Glomerular endothelial cell (primary cell): ENCODE results near the gene TBCA. TPM values are rescaled to one million over a fixed set of nuclear protein-coding genes. Genes with fewer than 3 reads are reported as not detected.
"Not testable (repeated sequence)": the region's sequence is repeated elsewhere in the genome, so short reads cannot be mapped to it uniquely, and the experiment has no call there.

Experiments used
- DNase-seq: peaks from one replicate; pipeline ENCODE4 v3.0.0-alpha.2; 2011; ENCODE audit warnings: low read depth, low spot score; ENCODE audit errors: extremely low read depth
- total RNA-seq: library from RNA; depleted of rRNA; stranded (reverse); fragments of >200 nt; gene quantifications from 2 replicates; pipeline ENCODE4 v1.2.3, GENCODE V29; 2015

Gene TBCA
- total RNA-seq, 1 donor from 2014 or later = 180 TPM

DNA sequence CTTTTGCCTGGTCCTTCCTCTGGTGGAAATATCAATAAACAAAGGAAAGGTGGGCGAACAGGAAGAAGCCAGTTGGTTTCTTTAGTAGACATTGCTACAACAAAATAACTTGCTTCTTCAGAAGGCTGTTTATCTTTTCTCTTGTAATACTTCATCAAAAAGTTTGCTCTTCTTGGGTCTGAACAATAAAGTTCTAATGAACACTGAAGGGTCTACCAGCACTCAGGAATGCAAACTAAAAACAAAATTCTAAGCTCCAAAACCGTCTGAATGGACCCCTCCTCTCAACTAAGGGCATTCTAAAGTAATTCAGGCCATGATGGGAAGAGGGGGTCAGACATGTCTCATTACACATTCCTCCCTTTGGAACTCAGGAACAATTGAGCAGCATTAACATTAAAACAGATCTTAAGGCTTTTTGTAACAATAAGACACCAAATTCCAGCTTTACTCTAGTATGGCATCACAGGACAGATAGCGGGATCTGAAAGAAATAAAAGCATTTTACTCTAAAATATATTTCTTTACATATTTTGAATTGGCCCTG is 2.3 kb downstream of the TBCA start:
- DNase-seq = no peak

DNA sequence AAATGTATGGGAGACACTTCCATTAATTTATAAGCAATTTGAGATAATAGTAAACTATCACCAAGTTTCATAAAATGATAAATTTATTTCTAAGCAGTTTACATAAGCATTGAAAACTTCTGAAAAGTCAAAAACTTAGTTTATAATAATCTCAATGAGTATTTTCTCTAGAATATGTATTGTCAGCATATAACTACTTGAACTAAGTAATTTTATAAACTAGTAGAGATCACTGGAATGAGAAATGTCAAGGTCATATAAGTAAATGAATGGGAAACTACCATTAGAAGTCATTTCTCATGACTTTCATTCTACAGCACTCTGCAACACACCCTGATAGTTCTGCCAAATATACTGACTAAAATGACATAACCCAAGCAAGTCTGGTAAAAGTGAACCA is 3.4 kb downstream of the TBCA start:
- DNase-seq = no peak

DNA sequence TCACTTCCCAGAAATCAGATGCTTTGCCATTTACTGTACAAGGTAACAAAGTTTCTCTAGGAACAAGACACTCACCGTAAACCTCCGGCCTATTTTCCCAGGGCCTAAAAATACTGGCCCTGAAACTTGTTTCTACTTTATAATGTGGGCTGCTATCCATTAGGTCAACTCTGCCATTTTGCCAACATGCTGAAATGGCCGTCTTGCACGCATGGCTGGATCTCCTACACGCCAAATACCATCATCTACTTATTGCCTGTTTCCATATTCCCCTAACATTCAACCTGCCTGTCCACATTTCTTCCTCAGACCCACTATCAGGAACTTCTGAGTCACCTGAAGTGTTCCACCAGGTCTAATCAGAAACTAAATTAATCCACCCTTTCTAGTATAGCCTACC is 4.7 kb downstream of the TBCA start:
- DNase-seq = no peak

DNA sequence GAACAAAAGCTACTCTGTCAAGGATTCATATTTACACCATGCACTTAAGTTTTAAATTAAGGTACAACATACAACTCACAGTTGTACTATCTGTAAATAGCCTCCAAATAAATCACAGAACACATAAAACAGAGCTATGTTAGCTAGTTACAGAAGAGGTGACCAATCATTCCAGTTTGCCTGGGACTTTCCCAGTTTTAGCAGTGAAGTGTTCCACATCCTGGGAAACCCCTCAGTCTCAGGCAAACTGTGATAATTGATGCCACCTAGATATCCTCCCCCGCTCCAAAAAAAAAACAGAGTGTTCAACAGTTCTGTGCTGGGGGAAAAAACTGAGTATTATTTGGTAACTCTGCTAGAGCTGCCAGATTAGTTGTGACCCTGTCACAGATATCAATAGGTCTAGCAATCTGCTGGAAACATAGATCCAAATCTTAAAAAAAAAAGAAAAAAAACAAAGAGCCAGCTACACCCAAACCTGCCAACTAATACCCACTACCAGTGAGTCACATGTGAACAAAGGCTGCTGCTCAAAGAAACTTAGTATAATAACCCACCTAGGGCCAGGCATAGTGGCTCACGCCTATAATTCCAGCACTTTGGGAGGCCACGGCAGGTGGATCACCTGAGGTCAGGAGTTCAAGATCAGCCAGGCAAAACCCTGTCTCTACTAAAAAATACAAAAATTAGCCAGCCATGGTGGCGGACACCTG is 5.7 kb downstream of the TBCA start:
- no peak for DNase-seq

DNA sequence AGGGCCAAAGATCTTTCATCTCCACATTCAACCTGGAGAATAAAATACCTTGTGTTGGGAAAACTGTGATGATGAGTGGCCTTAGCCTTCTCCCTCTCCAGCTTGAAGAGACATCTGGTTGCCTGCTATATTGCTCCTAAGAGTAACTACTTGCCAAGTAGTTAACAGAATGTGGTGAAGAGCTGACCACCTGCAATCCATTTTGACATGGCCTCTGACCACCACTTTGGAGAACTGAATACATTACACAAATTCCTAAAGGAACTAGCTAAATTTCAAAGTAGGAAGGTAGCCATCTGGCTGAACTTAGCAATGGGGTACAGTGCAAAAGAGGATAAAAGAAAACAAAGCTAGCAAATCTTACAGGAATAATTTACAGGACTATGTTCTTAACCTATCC is 7.2 kb downstream of the TBCA start:
- DNase-seq = no peak

DNA sequence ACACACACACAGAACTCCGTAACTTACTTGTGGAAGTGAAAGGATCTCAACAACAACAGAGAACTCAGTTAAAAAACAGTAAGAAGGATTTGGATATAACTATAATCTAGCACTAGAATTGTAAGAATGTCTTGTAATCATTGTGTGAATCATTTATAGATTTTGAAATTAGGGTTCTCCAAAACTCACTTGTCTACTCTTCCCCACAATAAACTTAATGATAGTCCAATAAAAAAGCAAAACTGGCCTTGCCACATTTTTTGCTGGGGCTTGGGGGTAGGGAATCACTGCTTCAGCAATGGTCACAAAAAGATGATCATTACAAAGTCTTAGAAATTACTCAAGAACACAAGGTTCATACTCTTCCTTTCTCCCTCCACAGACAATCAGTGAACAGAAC is 8.8 kb downstream of the TBCA start:
- DNase-seq = no peak

DNA sequence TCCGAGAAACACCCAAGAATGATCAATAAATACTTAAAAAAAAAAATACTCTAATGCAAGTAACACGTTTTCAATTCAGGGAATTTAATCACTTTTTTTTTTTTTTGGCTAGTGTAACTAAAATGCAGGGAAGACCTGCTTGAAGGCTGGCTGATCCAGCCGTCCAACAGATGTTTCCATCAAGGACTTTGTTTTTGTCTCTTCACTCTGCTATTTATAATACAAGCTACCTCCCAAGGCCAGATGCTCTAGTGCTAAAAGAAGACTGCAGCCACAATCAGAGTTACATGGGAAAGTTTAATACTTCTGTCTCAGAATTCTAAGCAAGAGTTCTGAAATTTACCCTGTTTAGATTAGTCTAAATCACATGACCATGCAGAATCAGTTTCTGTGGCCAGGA is 14.5 kb downstream of the TBCA start:
- DNase-seq = no peak

DNA sequence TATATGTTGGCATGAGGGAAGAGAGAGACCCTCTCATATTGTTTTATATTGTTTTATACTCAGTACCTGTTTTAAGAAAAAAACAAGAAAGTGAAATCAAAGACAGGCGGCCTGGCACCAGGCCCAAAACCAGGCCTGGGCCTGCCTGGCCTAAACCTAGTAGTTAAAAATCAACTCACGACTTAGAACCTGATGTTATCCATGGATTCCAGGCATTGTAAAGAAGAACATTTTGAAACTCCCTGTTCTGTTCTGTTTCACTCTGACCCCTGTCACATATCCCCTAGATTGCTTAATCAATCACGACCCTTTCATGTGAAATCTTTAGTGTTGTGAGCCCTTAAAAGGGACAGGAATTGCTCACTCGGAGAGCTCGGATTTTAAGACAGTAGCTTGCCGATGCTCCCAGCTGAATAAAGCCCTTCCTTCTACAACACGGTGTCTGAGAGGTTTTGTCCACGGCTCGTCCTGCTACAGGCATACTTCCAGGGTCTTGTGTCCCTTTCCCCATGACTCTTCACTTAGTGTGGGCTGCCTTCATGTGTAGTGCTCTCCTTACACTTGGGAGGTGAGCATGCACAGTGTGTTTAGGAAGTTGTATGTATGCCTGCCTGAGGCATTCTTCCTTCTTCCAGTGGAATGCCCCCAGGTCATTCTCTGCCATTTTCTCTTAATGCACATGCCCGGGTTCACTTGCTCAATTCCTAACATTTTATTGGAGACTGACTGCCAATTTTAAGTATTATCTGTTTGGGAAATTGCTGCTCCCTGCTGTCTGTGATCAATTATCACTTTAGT is 17.8 kb downstream of the TBCA start:
- DNase-seq = no peak

DNA sequence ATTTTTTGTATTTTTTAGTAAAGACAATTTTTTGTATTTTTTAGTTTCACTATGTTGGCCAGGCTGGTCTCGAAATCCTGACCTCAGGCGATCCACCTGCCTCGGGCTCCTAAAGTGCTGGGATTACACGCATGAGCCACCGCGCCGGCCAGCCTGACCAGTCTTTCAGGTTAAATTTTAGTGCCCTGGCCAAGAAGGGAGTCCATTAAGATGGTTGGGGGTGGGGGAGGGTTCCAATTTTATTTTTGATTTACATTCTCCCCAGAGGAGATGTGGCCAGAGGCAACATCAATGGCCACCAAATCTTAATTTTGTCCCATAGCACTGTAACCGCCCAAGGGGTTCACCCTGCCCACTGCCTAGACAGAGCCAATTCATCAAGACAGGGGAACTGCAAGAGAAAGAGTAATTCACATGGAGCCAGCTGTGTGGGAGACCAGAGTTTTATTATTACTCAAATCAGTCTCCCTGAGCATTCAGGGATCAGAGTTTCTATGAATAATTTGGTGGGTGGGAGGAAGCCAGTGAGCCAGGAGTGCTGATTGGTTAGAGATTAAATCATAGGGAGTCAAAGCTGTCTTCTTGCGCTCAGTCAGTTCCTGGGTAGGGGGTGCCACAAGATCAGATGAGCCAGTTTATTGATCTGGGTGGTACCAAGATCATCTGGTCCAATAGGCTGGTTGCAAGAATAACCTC is 24.7 kb downstream of the TBCA start:
- no peak for DNase-seq

DNA sequence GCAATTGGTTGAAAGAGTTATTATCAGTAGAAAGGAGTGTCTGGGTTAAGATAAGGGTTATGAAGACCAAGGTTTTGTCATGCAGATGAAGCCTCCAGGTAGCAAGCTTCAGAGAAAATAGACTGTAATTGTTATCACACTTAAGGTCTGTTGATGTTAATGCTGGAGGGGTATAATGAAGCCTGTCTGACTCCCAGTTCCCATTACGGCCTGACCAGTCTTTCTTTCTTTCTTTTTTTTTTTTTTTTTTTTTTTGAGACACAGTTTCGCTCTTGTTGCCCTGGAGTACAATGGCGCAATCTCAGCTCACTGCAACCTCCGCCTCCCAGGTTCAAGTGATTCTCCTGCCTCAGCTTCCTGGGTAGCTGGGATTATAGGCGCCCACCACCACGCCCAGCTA is 25.2 kb downstream of the TBCA start:
- not testable (repeated sequence) for DNase-seq

DNA sequence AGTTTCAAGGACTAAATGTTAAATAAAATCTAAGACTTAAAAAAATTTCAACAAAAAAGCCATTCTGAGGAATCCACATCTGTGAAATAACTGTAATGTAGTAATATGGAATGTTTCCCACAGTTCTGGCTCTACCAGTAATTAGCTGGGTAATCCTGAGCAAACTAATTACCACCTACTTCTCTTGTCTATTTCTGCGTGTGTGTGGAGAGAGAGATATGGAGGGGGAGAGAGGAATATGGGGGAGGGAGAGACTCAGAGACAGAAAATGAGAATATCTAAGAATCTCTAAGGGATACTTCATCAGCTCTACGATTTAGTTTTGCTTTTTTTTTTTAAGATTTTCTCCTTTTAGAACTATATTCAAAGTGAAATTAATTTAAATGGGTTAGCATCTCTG is 28.0 kb downstream of the TBCA start:
- no peak for DNase-seq

DNA sequence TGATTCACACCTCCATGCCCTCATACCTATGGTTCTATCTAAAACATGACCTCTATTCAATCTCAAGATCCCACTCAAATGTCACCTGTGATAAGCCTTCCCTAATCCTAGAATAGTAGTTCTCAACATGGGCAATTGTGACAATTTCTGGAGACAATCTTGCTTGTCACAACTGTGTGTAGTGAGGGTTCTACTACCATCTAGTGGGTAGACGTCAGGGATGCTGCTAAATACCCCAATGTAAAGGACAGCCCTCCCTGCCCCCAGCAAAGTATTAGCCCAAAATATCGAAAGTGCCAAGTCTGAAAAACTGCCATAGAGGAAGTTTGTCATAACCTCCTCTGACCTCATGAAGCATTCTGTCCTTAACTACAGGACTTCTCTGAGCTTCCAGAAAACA is 32.0 kb downstream of the TBCA start:
- no peak for DNase-seq

DNA sequence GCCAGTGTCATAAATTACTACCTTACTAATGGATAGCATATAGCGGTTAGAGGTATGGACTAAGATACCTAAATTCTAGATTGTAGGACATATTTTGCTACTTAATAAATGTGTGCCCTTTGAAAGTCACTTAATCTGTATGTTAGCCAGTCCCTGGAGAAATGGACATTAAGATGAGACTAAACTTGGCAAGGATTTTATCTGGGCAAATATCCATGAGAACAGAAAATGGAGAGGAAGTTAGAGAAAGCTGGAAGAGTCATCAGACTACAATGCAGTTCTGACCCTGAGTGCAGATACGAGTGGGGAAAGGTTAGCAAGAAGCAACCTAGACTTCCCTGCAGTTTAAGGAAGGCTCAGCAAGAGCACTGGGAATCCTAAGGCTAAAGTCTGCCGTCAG is 33.0 kb downstream of the TBCA start:
- DNase-seq = no peak

DNA sequence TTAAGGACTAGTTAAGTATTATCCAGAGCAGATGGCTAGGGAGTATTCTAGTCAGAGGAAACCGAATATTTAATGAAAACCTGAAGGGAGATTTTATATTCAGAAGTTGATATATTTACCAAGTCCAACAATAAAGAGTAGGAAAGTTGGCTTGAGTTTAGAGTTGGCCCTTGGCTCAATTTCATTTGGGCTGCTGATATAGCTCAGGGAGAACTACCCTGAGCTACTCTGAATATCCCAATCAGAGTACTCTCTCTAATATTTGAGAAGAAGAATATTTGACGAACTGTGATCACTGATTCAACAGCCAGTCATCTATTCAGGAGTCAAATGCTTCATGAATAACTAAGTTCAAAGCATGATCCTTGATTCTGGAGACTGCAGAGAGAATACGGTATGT is 34.5 kb downstream of the TBCA start:
- DNase-seq = no peak

DNA sequence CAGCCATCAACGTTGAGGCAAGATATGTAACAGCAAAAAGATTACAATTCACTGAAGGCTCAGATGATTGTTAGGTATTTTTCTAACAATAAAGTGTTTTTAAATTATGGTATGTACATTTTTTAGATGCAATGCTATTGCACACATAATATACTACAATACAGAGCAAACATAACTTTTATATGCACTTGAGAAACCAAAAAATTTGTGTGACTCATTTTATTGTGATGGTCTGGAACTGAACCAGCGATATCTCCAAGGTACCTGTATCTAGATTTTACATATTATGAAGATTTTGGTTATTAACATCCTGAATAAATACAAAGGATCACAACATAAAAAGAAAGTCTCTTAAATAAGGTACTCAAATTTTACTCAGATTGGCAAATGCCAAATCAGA is 41.3 kb downstream of the TBCA start:
- DNase-seq = no peak

DNA sequence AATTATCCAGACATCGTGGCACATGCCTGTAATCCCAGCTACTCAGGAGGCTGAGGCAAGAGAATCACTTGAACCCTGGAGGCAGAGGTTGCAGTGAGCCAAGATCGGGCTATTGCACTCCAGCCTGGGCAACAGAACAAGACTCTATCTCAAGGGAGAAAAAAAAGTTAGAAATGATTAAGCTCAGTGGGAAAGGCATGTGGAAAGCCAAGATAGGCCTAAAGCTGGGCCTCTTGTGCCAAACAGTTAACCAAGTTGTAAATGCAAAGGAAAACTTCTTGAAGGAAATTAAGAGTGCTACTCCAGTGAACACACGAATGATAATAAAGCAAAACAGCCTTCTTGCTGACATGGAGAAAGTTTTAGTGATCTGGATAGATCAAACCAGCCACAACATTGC is 43.0 kb downstream of the TBCA start:
- DNase-seq = no peak

DNA sequence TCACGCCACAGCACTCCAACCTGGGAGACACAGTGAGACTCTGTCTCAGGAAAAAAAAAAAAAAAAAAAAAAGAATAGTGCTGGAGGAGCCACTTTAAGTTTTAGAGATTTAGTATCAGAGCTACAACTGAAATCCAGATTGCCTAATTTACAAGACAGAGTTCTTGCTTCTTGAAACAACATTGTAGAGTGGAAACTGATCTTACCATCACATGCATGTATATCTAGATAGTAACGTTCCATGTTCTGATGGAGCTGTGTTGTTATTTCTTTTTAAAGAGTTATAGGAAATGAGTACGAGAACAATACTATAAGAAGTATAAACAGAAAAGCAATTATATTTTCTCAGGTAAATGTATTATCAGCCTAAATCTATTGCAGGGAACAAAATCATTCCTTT is 48.9 kb downstream of the TBCA start:
- no peak for DNase-seq

DNA sequence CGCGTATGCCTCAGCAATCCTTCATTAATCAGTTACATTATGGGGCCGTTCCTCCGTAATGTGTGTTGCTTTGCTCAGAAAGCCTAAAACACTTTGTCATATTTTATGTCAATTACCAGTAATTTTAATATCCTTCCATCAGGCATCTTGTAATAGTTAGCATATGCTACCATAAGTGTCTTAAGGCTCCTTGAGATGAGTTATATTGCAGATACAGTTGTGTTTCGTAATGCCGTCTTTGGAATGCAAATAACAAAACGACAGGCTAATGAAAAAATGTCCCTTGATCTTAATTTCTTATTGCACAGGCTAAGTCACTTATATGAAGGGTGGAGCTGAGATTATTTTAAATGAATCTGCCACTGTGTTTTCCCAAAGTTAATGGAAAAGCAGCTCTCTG is 50.5 kb downstream of the TBCA start:
- no peak for DNase-seq

DNA sequence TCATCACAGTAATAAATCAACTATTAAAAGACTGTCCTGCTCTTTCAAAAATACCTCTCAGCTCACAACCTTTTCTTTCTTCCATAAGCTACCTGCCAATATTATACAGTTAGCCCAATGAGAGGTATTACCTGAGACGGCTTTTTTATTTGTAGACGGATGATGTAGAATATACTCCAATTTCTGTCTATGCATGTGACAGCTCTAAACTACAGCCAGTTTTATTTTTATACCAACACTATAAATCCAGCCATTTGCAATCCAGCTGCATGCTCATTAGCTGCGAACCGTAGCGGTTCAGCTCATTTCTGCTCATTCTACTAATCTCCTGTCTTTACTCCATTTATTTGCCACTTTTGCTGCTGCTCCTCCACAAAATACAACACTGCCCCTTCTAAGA is 51.2 kb downstream of the TBCA start:
- DNase-seq = no peak

DNA sequence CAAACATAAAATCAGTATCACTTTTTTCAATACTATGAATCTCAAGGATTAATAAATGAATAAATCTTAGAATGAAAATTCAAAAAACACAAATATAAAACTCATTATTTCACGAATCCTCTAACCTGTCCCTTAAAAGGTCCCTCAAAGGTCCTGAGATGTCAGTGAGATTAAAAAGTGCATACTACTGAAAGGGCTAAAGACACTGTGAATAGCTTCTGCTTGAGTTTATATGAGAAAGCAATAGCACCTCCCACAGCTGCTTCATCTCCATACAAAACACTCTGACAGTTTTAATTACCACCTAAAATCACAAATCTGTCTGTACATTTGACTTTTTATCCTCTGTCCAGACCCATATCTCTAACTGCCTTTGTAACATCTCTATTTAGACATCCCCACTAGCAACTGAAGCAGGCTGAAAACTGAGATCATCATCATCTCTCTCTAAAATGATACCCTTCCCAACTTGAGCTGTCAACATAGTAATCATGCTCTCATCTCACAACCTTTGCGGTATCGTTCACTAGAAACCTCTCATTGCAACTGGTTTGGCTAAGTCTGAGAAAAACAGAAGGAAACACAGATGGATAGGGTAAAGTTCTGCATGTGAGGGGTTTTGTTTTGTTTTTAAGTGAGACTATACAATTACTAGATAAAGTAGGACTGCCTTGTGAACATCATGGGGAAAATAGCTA is 56.3 kb downstream of the TBCA start:
- DNase-seq = no peak
